Measurements from ENCODE around the gene TMPRSS11A.

Gene TMPRSS11A

DNA sequence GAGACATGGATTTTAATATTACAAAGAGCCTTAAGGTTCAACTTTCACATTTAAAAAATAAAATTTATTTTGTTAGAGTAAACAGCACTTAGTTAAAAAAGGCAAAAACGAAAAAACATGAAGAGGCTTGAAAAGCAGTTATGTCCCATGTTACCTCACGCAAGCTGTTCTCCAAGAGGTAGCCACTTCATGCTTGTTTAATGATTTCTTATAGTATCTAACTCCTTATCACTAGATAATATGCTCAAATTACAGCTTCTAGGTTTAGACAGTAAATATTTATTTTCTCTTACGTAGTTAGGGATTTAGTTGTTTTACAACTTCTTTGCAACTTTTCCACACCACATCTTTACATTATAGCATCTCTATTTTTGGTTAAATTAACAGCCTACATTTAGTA, 51.7 kb downstream of the TMPRSS11A start:
- DNase-seq: no peak

DNA sequence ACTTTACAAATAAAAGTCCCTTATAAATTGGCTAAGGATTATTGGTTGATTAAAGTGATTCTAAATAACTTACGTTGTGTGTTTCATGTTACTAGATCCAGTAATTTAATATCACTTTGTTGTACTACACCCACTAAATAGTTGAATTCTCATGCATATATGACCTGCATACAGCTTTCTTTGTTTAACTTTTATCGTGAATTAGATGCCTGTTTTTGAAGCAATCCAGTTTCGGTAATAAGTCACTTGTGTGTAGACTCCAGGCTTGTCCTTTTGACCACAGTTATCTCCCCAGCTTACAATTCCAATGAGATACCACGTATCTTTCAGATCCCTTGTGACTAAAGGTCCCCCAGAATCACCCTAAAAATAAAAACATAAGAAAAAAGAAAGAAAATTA, 52.2 kb downstream of the TMPRSS11A start:
- no peak for DNase-seq

DNA sequence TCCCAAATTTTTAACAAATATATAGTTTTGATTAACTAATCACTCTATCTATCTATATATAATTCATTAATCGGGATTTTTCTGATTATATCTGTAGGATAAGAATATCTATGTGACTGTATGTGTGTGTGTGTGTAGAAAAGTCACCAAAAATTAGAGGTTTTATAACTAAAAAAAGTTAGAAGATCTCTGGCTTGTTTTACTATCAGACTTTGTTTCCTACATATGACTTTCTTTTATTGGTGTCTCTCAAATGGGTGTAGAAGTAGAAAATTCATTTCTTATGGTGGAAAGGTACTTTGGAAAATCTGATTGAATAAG, 52.7 kb downstream of the TMPRSS11A start:
- DNase-seq: no peak

DNA sequence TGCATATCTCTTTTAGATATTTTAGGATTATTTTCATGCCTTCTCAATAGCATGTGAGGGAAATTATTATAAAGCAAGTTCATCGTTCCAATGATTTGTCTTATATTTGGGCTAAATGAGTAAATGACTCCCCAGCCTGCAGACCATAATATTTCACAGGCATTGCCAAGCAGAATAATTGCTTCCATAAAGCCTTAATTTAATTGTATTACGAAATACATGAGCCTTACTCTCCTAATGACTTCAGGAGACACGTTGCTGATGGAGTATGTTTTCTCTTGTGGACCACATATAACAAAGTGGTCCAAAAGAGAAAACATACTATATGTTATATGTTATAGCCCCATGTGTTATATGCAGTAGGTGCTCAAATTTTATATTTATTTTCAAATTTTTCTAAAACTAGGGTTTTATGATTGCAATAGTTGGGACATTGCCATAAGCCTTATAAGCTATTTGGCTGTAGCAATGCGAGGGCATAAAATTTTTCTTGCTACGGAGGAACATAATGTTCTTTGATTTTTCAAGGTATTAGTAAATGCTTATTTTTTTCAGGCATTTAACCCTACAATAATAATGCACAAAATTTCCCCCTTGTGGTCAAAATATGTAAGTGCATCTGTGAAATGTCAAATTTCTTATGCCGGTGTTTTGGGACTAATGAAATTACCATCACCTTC, 53.2 kb downstream of the TMPRSS11A start:
- DNase-seq: no peak

DNA sequence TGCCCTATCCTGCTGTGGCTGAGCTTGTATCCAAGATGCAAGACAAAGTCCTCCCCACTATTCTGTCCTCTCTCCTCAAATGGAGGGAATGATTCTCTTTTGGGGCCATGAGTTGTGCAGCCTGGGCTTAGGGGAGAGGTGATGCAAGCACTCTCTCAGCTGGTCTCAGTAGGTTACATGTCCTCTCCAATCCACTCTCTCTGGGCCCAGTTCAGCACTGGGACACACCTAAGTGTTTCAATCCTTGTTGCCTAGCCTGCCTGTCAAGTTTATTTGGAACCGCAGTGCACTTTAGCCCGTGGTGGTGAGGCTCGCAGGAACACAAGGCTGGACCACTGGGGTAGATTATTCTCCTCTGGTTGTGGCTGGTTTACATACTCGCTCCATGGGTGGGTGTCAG, 55.6 kb downstream of the TMPRSS11A start:
- DNase-seq: no peak

DNA sequence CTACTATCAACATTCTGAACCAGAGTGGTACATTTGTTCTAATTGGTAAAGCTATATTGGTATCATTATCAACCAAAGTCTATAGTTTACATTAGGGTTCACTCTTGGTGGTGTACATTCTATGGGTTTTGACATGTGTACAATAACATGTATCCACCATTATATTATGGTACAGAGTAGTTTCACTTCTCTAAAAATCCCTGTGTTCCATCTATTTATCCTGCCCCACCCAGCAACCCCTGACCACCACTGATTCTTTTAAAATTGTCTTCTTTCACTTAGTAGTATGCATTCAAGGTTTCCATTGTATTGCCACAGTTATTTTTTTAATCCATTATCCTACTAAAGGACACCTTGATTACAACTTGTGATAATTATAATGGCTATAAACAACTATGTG, 64.2 kb downstream of the TMPRSS11A start:
- no peak for DNase-seq

DNA sequence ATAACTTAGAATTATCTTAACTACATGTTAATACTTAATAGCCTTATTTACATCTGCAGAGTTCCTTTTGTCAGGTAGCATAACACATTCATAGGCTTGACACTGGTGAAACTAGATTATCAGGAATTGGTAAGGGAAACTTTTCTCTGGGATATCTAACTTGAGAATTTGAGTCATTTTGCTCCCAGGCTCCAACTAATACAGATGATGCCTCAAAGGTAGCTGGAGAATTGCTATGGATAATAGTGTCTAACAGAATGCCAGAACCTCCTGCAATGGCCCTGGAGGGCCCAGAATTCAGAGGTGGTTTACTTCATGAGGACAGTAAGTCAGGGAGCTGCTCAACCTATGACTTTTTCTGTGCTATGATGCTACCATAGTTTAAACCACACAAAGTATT, 65.6 kb downstream of the TMPRSS11A start:
- no peak for DNase-seq

DNA sequence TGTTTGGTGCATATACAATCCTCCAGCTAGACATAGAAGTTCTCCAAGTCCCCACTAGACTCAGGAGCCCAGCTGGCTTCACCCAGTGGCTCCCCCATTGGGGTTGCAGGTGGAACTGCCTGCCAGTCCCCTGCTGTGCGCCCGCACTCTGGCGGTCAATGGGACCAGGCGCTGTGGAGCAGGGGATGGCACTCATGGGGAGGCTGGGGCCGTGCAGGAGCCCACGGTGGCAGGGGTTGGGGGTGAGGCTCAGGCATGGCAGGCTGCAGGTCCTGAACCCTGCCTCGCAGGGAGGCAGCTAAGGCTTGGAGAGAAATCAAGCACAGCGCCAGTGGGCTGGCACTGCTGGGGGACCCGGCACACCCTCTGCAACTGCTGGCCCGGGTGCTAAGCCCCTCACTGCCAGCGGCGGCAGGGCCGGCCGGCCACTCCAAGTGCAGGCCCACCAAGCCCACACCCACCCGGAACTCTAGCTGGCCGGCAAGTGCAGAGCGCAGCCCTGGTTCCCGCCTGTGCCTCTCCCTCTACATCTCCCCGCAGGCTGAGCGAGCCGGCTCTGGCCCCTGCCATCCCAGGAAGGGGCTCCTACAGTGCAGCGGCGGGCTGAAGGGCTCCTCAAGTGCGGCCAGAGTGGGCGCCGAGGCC, 66.8 kb downstream of the TMPRSS11A start:
- DNase-seq: no peak

DNA sequence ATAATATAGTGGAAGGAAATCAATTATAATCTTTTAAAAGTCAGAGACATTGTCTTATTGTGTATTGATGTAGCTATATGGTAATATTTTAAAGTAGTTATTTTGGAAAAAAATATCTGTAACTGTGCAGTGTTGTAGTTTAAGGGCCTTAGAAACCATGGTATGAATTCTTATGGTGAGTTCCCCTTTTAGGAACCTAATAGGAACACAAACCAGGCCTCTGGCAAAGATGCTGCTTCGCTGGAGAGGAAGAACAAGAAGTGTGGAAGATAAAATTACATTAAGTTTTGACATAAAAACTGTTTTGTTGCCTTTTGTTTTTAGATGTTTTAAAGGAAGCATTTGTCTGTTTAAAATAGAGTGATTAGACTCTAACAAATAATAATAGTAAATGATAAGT, 68.6 kb downstream of the TMPRSS11A start:
- DNase-seq: no peak

DNA sequence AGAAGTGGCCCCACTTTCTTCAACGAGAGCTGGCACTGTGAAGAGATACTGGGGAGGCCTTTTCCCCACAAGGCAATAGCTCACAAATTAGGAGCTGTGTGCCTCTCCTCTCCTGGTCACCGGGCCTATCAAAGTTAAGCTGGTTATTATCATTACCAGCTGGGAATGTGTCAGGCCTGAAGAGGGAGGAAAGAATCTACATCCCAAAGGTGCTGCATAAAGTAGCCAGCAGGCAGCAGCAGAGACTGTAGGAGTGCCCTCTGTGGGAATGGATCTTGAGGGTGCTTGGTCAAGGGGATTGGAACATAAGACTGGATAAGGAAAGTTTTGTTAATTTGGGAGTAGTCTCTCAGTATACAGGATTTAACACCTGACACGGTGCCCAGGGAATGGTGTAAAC, 70.4 kb downstream of the TMPRSS11A start:
- no peak for DNase-seq

DNA sequence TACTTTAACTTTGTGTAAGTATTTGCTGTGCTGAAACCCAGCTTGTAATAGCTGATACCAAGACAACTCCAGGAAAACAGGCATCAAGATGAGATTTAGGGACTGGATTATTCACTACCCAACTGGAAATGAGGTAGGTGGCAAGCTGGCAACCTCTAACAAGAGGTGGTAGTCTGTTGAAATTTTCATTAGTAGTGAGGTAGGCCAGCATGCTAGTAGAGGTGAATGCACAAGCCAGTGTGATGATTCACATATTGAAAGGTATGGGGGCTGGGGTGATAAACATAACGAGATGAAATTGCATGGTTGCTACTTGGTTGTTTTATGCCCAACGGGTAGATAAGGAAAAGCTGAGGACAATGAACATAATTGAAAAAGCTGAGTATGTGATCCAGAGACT, 71.0 kb downstream of the TMPRSS11A start:
- DNase-seq: no peak

DNA sequence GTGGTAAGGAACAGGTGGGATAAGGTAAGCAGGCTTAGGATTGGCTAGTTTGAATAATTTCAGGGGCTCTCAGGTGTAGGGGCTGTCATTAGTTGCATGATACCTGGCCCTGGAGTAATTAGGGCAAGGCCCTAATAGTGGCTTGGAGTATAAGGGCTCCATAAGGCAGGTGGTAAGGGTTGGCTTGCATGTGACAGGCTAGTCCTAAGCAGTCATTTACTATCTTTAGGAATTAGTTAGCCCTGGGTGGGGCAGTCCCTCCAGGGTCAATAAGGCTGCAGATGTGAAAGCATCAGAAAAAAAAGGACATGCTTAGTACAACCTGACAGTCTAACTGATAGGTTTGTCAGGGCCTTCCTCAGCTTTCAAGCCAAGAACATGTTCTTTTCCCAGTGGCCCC, 71.6 kb downstream of the TMPRSS11A start:
- DNase-seq: no peak

DNA sequence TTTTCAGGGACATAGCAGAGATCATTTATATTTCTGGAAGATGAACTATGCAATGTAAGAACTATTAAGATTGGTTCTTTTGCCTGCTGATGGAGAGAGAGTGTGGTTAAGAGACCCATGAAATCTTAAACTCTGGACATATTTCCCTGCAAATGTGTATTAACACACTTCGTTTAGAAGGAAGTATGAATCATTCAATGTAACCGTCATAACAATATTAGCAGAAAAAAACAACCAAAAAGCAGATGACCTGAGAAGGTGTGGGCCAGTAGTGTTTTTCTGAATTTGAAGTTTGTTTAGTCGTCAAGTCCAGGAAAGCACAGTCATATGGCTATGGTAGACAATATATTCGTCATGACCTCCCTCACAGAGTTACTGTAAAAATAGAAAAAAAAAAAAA, 77.0 kb downstream of the TMPRSS11A start:
- DNase-seq: no peak

DNA sequence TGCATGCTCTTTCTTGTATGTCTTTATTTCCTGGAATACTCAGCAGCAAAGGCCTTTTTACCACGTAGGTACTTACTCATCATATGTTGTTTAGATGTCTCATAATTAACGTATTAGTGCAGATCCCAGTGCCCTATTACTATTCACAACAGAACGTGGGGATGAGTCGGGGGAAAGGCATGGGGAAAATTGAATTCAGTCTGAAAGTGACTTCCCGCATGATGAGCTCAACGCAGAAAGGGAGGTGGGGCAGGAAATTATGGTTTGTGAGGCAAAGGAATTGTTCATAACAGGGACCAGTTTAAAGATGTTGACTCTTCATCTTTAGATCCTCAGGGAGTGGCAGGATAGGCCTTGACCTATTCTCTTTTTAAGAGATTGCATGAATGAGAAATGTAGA, 77.5 kb downstream of the TMPRSS11A start:
- DNase-seq: no peak

DNA sequence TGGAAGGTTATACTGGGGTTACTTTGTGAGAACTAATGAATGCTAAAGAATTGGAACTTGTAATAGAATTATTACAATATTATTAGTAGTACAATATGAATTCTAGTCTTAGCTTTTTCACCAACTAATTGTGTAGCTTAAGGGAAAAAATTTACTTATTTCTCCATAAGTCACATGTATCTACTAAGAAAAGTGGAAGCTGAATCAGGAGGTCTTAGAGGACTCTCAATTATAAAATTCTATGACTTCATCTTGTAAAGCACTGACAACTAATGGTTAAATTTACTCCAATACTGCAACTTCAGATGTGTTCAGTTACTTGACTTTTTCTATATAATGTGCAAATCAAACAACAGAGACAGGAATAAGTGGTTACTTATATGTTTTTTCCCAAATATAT, 78.6 kb downstream of the TMPRSS11A start:
- DNase-seq: no peak

DNA sequence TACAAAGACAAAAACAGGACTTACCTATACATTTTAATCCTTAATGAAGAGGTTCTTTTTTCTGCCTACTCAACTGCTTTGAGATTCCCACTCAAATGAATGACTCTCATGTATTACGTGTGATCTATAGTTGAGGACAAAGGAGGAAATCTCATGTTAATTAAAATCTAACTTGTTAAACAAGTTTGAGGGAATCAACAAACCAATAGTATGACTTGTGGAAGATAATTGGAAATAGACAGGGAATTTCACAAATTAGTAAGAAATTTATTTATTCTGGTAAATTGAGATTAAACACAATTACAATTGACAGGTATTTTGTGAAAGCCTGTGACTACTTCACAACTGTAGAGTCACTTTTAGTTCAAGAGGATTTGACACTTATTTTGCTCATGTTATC, 79.4 kb downstream of the TMPRSS11A start, which contains the start of gene TMPRSS11D:
Gene TMPRSS11D, minus strand, starts transcription at position 101 of the 400 bp plus-strand sequence. Its CDS starts 69 bp downstream, at position 32.
- DNase-seq: no peak

DNA sequence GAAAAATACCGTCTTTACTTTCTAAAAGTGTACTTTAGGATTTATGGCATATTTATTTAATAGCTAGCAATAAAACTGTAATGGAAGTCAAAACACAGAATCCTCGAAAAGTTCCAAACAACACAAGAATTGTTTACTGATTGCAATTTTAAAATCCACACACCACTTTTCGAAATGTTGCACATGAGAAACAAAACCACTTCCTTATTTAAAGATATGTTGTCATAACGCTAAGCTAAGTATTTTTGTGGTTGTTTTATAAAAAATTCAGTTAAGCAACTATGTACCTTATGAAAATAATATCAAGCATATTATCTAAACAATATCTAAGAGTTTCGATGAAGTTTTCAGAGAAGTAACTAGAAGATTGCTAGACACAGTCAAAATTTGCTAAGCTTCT, 79.8 kb downstream of the TMPRSS11A start:
- no peak for DNase-seq

DNA sequence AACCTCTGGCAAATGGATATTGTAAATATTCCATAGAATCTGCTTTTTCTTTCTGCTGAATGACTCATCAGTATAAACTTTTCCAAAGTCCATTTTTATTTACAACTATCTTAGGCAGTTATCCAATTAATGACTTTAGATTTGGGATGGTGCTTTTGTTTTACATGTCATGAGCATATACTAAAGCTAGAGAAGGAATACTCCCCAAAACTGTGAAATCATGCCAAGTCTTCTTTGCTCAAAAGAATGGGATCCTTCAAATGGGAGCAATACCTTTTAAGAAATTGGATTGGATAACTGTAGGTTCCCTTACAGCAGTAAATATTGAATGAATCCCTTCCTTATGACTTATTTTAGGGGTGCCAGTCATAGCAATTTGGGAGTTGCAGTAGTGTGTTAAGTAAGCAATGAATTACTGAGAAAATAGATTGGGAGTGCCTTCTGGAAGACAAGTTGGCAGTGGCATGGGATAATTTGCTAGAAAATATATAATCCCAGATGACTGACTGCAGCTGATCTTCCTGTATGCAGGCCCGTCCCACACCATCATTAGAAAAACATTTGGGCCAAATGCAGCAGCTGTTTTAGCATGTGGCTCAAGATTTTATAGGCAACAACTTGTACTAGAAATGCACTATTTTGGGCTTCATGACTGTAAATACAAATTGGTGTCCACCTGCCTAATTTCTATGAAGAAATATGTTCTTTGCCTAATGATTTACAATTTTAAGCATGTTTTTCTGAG, 82.3 kb downstream of the TMPRSS11A start:
- DNase-seq: no peak

DNA sequence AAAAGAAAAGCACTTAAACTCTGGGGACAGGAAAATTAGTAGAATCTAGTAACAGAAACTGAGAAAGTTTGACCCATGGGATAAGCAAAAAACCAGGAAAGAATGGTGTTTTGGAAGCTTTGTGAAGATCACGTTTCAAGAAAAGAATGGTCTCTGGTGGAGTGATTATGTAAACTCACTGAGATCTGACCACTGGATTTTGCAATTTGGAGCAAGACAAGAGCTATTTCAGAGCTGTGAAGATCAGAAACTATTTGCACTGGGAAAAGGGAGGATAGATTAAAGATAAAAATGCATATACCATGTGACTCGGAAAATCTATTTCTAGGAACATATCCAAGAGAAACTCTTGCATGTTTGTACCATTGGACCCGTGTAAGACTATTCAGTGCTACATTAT, 83.8 kb downstream of the TMPRSS11A start:
- DNase-seq: no peak

DNA sequence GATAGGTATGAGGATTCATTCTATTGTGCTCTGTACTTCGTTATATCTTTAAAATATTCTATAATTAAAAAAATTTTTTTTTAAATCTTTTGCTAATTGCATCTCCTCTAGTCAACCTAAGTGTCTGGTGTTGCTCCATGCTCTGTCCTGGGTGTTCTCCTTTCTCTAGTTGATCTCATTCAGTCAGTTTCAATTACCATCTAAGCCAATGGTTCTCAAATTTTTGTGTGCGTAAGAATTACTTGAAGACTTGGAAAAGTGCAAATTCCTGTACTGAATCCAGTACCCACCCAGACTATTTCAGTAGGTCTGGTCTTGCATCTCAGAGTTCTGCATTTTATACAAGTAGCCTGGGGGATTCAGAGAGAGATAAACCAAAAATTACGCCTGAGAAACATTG, 86.2 kb downstream of the TMPRSS11A start:
- DNase-seq: no peak

DNA sequence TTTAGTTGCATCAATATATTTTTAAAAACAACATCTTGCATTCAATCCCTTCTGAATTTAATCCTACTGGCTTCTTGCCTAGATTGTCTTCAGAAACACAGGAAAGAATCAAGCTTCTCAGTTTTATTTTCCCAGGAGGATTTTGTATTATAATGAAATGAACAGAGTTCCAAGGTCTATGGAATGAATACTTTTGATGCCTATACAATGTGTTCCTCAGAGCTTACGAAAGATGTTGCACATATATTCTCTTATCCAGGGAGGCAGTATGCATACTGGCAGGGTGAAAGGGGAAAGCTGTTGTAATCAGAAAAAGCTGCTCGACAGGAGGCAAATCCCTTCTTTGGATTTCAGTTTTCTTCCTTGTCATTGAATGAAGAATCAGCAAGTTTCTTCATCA, 88.3 kb downstream of the TMPRSS11A start:
- DNase-seq: no peak

DNA sequence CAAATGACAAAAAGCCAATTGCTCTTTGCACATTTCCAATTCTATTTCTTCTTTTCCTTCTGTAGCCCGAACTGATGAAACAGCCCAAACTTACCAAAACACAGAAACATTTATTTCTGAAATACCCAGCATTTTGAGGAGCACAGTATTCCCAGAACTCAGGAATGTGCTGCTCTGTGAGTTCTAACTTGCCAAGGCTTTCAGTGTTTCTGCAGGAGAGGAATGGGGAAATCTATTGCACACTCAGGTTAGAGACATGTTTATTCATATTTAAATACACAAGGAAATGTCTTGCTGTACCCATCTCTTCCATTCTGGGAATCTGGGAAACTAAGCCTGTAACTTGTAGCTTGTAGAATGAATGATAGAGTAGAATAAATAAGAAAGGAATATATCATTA, 90.2 kb downstream of the TMPRSS11A start:
- no peak for DNase-seq

DNA sequence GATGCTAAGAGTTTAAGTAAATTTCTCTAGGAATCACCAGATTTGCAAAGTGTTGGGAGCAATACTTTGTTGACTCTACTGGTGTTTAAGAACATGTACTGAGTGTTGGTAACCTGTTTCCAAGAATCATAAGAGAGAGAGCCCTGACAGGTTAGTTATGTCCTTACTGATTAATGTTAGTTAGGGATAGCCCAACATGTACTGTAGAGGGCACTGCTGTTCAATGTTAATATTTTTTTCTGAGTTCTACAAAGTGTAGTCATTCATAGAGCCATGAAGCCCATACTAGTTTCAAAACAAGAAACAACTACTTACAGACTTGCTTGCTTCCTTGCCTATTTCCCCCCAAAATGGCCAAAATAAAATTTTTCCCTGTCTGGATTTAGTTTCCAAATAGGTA, 91.4 kb downstream of the TMPRSS11A start:
- DNase-seq: no peak

DNA sequence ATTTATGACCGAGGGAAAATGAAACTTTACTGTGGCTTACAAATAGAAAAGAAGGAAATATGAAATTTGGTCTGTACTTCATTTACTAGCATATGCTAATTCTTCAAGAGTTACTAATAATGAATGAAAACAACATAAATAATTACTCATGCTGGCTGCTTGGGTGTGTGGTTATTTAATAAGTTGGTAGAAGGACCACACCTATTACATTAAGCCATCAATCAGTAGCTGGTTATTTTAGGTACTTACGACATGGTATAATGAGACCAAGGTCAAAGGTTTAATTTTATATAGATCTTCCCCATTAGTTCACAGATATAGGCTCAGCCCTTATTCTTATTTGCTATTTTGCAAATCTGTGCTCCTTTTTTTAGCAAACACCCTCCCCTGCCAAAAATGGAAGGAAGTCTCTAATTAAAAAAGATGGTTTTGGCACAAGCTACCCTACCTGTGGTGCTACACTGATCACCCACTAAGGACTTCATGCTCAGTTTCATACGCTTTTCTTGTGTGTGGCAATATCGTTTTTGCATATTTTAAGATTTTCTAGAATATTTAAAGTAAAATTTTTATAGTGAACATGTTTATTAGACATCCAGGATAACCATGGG, 93.6 kb downstream of the TMPRSS11A start:
- no peak for DNase-seq

Measured in NCI-H2029 treated with DMSO at 0.1 percent for 48 hours (cell line).